Activated naive CD8-positive, alpha-beta T cell treated with anti-CD3 and anti-CD28 coated beads, Interleukin-2, amount 50 U/mL, for 16 hours (primary cell): Measurements from ENCODE around the gene PTBP3.
"Not testable (repeated sequence)": the region's sequence is repeated elsewhere in the genome, so short reads cannot be mapped to it uniquely, and the experiment has no call there.

Experiments used
- DNase-seq: peaks from one replicate; pipeline ENCODE4 v3.0.0-alpha.2; 2020; ENCODE audit warnings: low read depth, low spot score

Gene PTBP3

DNA sequence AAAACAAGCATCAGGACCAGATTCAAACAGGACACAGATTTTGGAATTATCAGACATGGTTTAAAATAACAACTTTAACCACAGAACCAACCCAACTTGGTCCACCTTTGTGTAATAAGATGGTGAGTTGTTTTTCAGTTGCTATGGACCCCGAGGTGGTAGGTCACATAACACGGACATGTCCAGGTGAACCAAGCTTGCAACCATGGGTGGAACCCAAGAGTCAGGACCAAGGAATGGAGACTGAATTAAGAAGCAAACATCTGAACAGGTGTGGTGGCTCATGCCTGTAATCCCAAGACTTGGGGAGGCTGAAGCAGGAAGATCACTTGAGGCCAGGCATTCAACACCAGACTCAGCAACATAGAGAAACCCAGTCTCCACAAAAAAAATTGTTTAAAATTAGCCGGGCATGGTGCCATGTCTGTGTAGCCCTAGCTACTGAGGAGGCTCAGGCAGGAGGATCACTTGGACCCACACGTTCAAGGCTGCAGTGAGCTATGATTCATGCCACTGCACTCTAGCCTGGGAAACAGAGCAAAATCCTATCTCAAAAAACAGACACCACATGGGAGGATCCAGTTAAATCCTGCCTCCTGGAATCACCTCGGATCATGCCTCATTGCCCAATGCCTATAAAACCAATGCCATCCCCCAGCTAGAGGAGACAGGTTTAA, 10.6 kb downstream of the PTBP3 start:
- DNase-seq = no peak

DNA sequence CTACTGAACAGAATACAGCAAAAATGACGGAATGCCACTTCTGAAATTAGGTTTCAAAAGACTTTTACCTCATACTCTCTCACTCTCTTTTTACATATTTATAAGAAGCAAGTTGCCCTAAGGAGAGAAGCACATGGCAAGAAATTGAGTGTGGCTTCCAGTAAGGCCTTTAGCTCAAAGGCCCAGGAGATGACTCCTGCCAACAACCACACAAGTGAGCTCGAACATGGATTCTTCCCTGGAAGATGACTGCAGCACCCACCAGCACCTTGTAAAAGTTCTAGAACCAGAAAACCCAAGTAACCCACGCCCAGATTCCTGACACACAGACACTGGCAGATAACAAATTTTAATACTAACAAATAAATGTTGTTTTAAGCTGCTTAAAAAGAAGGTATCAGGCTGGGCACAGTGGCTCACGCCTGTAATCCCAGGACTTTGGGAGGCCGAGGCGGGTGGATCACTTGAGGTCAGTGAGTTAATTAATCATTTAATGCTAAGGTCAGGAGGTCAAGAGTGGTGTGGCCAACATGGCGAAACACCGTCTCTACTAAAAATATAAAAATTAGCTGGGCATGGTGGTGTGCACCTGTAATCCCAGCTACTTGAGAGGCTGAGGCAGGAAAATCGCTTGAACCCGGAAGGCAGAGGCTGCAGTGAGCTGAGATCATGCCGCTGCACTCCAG, 17.0 kb downstream of the PTBP3 start:
- DNase-seq = no peak

DNA sequence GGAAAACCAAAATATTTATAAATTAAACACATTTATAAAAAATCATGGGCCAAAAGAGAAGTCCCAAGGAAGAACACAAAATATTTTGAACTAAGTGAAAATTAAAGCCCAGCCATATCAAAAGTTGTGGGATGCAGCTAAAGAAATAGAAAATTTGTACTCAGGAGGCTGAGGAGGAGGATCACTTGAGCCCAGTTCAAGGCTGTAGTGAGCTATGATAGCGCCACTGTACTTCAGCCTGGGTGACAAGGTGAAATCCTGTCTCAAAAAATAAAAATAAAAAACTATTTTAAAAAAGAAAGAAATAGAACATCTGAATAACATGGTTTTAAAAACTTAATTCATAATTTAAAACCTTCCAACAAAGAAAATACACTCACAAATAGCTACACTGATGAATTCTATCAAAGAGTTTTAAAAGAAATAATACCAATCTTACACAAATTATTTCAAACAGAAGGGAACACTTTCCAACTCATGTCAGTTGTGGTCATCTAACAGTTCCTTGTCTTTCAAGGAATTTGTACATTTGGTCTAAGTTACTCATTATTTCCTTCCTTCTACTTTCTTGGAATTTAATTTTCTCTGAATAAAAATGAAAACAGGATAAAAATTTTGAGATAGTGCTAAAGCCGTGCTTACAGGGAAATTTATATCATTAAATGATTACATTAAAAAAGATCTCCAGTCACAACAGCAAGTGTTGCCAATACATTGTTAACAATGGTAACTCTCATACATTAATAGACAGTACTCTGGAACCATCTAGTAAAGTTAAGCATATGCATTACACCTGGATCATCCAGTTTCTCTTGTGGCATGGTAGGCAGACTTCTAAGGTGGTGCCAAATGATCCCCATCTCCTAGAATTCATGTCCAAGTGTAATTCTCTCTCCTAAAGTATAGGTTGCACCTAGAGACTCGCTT, 17.8 kb downstream of the PTBP3 start:
- no peak for DNase-seq

DNA sequence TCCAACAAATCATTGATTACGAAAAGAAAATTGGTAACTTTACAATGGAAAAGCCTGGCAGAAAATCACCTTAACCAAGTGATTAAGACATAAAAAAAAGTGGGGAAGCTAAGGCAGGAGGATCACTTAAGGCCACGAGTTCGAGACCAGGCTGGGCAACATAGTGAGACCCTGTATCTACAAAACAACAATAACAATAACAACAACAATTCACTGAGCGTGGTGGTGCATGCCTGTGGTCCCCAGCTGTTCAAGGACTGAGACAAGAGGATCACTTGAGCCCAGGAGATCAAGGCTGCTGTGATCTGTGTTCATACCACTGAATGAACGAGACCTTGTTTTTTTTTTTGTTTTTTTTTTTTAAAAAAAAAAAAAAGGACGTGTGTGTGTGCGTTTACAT, 21.3 kb downstream of the PTBP3 start:
- no peak for DNase-seq

DNA sequence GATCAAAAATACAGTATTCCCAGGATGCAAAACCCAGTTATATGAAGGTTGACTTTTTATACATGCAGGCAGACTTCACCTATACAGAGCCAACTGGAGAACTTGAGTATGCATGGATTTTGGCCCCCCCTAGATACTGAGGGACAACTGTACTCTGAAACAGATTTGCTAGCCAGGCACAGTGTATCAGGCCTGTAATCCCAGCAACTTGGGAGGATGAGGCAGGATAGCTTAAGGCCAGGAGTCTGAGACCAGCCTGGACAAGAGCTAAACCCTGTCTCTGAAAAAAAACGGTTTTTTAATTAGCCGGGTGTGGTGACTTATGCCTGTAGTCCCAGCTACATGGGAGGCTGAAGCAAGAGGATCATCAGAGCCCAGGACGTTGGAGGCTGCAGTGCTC, 21.9 kb downstream of the PTBP3 start:
- no peak for DNase-seq

DNA sequence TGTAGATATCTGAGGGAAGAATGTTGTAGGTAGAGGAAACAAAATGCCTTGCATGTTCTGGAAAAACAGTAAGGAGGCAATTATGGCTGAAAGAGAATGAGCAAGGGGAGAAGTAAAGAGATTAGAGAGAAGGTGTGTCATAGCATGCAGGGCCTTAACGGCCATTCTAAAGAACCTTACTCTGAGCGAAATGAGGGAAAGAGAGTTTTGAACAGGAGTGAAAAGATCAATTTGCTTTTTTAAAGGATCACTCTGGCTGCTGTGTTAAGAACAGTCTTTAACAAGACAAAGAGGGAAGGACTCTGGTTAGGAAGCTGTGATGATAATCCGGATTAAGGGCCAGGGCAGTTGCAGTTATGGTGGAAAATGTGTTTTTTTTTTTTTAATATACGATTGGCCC, 22.6 kb downstream of the PTBP3 start:
- DNase-seq = no peak

DNA sequence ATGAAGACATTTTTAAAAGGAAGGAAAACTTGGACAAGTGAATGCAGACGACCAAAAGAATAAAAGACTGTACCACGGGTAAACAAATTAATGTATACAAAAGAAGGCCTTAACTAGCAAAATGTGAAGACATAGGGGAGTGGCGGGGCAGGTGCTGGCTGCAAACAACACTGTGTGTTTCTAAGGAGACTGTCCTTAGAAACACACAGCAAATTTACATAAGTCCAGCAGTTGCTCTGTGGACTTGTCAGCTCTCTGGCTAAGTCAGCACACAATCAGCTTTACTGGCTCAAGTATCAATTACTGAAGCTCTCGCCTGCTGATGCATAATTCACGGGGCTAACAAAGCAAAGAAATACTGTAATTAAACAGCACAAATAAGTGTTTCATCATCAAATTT, 24.8 kb downstream of the PTBP3 start:
- DNase-seq = no peak

DNA sequence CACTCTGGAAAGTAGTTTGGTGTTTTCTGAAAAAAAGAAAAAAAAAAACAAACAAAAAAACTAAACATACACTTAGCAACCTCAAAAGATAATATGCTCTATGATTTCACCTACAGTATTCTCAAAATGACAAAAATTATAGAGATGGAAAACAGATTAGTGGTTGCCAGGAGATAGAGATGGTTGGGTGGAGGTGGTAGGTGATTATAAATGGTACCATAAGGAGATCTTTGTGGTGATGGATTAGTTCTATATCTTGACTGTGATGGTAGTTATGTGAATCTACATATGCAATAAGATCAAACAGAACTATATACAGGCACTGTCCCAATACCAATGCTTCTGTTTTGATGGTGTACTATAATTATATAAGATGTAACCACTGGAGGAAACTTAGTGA, 32.0 kb downstream of the PTBP3 start:
- no peak for DNase-seq

DNA sequence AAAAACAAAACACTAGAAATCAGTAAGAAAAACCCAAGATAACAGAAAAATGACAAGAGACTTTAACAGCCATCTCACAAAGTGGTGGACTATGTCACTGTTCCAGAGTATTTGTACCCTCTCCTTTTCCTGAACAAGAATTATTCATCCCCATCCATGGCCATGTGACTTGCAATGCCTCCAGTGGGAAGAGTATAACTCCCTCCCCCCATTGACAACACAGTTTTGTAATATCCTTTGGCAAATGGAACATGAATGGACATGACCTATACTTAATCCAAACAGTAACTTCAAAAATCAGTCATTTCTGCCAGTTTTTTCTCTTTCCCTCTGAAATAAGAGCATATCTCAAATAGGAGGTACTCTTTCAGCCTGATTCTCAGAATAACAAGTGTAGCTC, 33.9 kb downstream of the PTBP3 start:
- no peak for DNase-seq

DNA sequence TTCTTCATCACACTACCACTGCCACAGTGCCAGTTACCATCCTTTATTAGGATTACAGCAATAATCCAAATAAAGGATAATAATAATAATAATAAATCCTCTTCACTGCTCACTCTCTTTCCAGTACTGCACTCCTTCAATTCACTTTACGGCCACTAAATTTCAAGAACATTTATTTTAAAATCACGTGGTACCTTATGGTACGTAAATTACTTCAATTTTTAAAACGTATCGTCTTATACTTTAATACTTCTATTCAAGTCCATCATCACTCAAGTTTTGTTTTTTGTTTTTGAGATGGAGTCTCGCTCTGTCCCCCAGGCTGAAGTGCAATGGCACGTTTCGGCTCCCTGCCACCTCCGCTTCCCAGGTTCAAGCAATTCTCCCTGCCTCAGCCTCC, 36.5 kb downstream of the PTBP3 start:
- DNase-seq = no peak

DNA sequence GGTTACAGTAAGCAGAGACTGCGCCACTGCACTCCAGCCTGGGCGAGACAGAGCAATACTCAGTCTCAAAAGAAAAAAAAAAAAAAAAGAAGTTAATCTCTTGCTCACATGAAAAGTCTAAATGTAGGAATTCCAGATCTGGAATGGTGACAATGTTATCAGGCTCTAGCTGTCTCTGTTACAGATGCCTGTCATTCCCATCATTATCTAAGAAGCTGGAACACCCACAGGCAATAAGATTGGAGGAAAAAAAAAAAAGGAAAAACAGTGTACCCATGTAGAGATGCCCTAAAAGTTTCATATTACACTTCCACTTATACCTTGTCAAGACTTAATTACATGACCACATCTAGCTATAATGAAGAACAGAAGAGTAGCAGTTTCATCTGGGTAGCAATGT, 38.2 kb downstream of the PTBP3 start:
- DNase-seq = no peak

DNA sequence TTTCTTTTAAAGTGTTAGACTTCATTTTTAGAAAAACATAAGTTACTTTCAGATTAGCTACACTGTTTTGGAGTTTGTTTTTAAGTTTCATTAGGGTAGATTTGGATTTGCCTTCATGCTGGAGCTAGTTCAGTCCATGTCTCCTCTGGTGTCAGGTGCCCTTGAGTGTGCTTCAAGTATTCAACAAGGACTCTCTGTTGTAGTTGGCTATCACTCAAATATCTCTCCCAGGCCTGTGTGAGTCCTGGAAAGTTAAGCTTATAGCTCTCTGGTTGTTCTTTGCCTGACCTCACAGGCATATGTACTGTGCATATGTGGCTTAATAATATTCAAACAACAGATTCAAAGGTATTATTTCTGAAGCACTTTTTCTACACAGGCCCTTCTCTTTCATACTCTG, 45.4 kb downstream of the PTBP3 start:
- no peak for DNase-seq

DNA sequence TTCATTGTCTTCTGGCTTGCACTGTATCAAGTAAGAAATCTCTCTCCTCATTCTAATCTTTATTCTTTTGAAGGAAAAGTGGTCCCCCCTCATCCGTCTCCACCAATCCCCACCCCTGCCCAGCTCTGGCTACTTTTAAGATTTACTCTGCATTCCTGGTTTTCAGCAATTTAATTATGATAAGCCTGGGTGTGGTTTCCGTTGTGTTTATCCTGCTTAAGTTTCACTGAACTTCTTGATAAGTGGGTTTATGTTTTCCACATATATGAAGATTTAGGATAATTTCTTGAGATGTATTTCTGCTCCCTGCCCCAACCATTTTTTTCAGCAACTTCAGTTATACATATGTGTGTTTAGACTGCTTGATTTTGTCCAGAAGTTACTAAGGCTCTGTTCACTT, 46.5 kb downstream of the PTBP3 start:
- DNase-seq = no peak

DNA sequence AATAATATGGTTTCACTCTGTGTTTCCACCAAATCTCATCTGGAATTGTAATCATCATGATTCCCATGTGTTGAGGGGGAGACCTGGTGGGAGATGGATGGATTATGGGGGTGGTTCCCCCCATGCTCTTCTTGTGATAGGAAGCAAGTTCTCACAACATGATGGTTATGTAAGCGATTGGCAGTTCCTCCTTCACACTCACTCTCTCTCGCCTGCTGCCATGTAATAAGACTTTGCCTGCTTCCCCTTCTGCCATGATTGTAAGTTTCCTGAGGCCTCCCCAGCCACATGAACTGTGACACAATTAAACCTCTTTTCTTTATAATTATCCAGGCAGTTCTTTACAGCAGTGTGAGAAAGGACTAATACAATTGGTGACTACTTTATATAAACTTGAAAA, 48.4 kb downstream of the PTBP3 start:
- DNase-seq = no peak

DNA sequence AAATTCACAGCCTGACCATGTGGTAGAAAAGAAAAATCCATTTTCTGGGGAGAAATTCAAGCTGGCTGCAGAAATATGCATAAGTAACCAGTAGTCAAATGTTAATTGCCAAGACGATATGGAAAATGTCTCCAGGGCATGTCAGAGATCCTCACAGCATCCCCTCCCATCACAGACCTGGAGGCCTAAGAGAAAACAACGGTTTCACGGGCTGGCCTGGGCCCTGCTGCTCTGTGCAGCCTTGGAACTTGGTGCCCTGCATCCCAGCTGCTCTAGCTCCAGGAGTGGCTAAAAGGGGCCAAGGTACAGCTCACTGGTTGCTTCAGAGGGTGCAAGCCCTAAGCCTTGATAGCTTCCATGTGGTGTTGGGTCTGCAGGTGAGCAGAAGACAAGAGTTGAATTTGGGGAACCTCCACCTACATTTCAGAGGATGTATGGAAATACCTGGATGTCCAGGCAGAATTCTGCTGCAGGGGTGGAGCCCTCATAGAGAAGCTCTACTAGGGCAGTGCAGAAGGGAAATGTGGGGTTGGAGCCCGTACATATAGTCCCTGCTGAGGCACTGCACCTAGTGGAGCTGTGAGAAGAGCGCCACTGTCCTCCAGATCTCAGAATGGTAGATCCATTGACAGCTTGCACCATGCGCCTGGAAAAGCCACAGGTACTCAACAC, 49.7 kb downstream of the PTBP3 start:
- no peak for DNase-seq

DNA sequence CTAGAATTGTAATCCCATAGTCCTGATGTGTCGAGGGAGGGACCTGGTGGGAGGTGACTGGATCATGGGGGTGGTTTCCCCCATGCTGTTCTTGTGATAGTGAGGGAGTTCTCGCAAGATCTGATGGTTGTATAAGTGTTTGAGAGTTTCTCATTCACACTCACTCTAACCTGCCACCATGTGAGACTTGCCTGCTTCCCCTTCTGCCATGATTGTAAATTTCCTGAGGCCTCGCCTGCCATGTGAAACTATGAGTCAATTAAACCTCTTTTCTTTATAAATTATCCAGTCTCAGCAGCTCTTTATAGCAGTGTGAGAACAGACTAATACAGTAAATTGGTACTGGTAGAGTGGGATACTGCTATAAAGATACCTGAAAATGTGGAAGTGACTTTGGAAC, 50.6 kb downstream of the PTBP3 start:
- not testable (repeated sequence) for DNase-seq

DNA sequence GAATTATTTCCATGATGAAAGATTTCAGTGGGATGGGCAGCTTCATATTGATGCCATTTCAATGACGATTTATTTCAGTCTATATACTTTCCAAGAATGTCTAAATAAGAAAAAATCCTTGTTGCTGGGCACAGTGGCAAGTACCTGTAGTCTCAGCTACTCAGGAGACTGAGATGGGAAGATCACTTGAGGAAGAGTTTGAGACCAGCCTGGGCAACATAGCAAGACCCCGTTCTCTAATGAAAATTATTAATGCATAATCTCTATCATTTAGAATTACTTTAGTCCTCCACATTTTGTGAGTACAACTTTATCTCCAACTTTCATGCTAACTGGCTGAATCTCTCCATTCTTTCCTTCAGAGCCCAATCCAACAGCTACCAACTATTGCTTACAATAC, 52.5 kb downstream of the PTBP3 start:
- no peak for DNase-seq

DNA sequence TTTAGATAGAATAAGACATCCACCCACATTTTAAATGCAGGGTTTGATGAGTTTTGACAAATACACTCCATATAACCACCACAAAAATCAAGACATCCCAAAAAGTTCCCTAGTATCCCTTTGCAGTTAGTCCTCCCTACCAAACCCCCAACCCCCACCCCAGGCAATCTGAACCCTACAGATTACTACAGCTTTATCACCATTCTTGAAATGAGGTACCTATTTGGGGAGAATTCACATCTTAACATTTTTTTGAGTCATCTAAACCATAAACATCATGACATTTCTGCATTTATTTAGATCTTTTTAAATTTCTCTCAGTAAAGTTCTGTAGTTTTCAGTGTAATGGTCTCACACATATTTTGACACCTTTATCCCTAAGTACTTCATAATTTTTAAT, 53.9 kb downstream of the PTBP3 start:
- DNase-seq = no peak

DNA sequence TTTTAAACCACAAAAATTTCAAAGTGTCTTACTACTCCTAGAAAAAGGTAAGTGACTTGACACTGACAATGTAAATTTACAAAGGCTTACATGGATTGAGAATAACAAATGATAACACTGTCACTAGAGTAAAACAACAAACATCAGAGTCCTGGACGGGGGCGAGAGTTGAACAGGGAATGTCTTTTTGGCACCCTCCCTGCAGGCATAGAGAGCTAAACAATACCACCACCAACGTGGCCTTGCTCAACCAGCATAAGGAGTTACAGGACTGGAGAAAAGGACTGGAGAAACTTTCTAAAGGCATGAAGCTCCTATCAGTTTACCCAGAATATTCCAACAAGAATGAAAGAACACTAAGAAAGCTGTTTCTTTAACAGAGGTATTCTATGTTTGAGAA, 55.3 kb downstream of the PTBP3 start:
- no peak for DNase-seq

DNA sequence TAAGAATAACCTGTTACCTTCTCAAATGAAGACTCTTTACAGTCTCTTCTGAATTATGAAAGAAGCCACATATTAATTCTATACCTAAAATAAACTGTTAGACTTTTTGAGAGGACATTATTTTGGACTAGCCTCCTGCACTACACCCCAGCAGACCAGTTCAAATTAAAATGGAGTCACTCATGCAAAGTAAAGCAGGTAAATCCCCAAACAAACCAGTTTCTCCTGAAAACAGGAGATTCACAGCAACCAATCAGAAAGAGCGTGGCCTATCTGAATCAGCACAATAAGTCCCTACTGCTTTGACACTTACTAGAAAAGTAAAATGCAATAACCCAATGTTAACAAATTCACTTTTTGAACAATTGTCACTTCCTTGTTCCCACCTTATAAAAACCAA, 58.8 kb downstream of the PTBP3 start:
- DNase-seq = no peak

DNA sequence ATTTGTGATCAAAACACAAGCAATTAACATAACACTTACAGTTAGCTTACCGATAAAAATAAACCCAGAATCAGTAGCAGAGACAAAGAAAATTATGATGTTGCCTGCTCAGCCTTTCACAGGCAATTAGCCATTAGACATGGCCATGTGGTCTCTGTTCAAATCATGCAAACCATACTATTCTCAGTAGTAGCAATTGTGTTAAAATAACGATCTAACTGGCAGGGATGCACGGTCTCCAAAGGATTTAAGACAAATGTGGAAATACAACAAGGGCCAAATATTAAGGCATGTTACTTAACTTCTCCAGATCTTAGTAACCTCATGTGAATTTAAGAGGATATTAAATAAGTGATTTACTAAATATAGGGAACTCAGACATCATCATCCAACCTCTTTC, 59.5 kb downstream of the PTBP3 start:
- no peak for DNase-seq

DNA sequence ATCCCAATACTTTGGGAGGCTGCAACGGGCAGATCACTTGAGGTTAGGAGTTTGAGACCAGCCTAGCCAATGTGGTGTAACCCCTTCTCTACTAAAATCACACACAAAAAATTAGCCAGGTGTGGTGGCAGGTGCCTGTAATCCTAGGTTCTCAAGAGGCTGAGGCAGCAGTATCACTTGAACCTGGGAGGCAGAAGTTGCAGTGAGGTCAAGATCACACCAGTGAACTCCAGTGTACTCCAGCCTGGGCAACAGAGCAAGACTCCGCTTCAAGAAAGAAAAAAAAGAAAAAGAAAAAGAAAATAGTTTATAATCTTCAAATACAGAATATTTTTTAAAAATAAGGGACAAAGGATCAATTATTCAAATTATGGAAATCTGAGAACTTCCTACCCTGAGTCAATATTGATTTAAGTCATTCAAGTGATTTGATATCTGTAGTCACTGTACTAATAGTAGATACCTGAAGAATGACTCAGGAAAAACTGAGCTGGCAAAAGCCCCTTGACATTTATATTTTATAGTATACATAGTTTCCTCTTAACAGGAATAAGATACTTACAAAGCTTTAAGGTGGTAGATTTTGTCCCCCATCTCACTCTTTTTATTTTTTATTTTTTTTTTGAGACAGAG, 61.8 kb downstream of the PTBP3 start:
- no peak for DNase-seq
